GM23338 (cell line): ENCODE data around the gene SPECC1L. TPM values are rescaled to one million over a fixed set of nuclear protein-coding genes. Genes with fewer than 3 reads are reported as not detected.

Experiments
- ATAC-seq: fragments of 200-7000 bp; cut with Tn5 transposase; 3 replicates; pipeline ENCODE4 v1.9.1; 2020
- DNase-seq: peaks from one replicate; pipeline ENCODE4 v3.0.0-alpha.2; 2015; ENCODE audit warnings: low spot score
- H2AFZ ChIP-seq: fragments of 200-600 bp; sonication (generic); 2 replicates; pipeline ENCODE4 v1.8.0; 2016; ENCODE audit warnings: antibody characterized with exemption, mild to moderate bottlenecking, moderate library complexity
- H3F3A ChIP-seq: fragments of 200-600 bp; sonication (generic); replicated peaks from 2 replicates; pipeline ENCODE4 v1.8.0; 2017; ENCODE audit warnings: antibody characterized with exemption, mixed run types, low read depth
- H3K27ac ChIP-seq: fragments of 200-600 bp; sonication (generic); 2 replicates; pipeline ENCODE4 v1.6.1; 2016; ENCODE audit warnings: low read depth
- H3K27me3 ChIP-seq: fragments of 200-600 bp; sonication (generic); 2 replicates; pipeline ENCODE4 v1.8.0; 2016; ENCODE audit warnings: mild to moderate bottlenecking, mixed run types, moderate library complexity; ENCODE audit not compliant: insufficient read depth
- H3K36me3 ChIP-seq: fragments of 200-600 bp; sonication (generic); 2 replicates; pipeline ENCODE4 v1.8.0; 2016; ENCODE audit warnings: mild to moderate bottlenecking; ENCODE audit not compliant: insufficient read depth
- H3K4me1 ChIP-seq: fragments of 200-600 bp; sonication (generic); 2 replicates; pipeline ENCODE4 v1.8.0; 2016; ENCODE audit warnings: mild to moderate bottlenecking, moderate library complexity; ENCODE audit not compliant: insufficient read depth
- H3K4me2 ChIP-seq: fragments of 200-600 bp; sonication (generic); 2 replicates; pipeline ENCODE4 v1.7.1; 2017; ENCODE audit warnings: mixed run types
- H3K4me3 ChIP-seq: fragments of 200-600 bp; sonication (generic); 2 replicates; pipeline ENCODE4 v1.6.1; 2016; ENCODE audit warnings: mixed run types
- H3K79me2 ChIP-seq: fragments of 200-600 bp; sonication (generic); replicated peaks from 2 replicates; pipeline ENCODE4 v1.8.0; 2017; ENCODE audit warnings: mild to moderate bottlenecking; ENCODE audit not compliant: insufficient read depth
- H3K9me2 ChIP-seq: fragments of 200-600 bp; sonication (generic); 2 replicates; pipeline ENCODE4 v1.8.0; 2017; ENCODE audit not compliant: insufficient read depth
- H4K20me1 ChIP-seq: fragments of 200-600 bp; sonication (generic); replicated peaks from 2 replicates; pipeline ENCODE4 v1.8.0; 2017; ENCODE audit warnings: mild to moderate bottlenecking; ENCODE audit not compliant: insufficient read depth
- H3K27ac Mint-ChIP-seq: 2 replicates; pipeline ENCODE4 v1.8.0; 2020; ENCODE audit warnings: inconsistent platforms, mild to moderate bottlenecking, moderate library complexity, mixed read lengths
- H3K27me3 Mint-ChIP-seq: 3 replicates; pipeline ENCODE4 v1.8.0; 2022; ENCODE audit warnings: low read depth, mild to moderate bottlenecking, moderate library complexity, mixed read lengths, inconsistent platforms; ENCODE audit not compliant: insufficient read depth, poor library complexity
- H3K36me3 Mint-ChIP-seq: 3 replicates; pipeline ENCODE4 v1.8.0; 2021; ENCODE audit warnings: low read depth, mild to moderate bottlenecking, inconsistent platforms, moderate library complexity, mixed read lengths
- H3K4me1 Mint-ChIP-seq: 3 replicates; pipeline ENCODE4 v1.8.0; 2020; ENCODE audit warnings: mild to moderate bottlenecking, inconsistent platforms, mixed read lengths
- H3K4me3 Mint-ChIP-seq: 3 replicates; pipeline ENCODE4 v1.8.0; 2021; ENCODE audit warnings: moderate library complexity, mild to moderate bottlenecking, inconsistent platforms, mixed read lengths
- H3K9me3 Mint-ChIP-seq: 3 replicates; pipeline ENCODE4 v1.8.0; 2020; ENCODE audit warnings: moderate library complexity, mild to moderate bottlenecking, inconsistent platforms, mixed read lengths
- ETS1 ChIP-seq: IDR thresholded peaks from 2 replicates; pipeline ENCODE4 v1.6.1; 2016; ENCODE audit warnings: antibody characterized with exemption
- JUNB ChIP-seq: IDR thresholded peaks from one replicate; pipeline ENCODE4 v1.6.1; 2016; ENCODE audit warnings: antibody characterized with exemption; ENCODE audit not compliant: unreplicated experiment
- STAT1 ChIP-seq: IDR thresholded peaks from one replicate; pipeline ENCODE4 v1.6.1; 2016; ENCODE audit warnings: antibody characterized with exemption; ENCODE audit not compliant: unreplicated experiment
- ZNF114 ChIP-seq: fragments of 250-450 bp; sonication (Bioruptor Pico); IDR thresholded peaks from 2 replicates; pipeline ENCODE4 v1.5.0; 2020; ENCODE audit warnings: mild to moderate bottlenecking, moderate library complexity
- polyA plus RNA-seq: library from polyadenylated mRNA; unstranded; fragments of >200 nt; fragmentation: Nextera tagmentation; extraction: Ambion mirVana; gene quantifications from 2 replicates; pipeline ENCODE4 v1.2.1, GENCODE V29; 2016
- total RNA-seq: library from RNA; depleted of rRNA; stranded (reverse); fragments of >200 nt; shearing (Covaris generic); gene quantifications from 2 replicates; pipeline ENCODE4 v1.2.3, GENCODE V29; 2014
- TF ChIP-seq, protein P1 (sequence below): IDR thresholded peaks from one replicate; pipeline ENCODE4 v1.6.1; 2018; ENCODE audit warnings: antibody characterized with exemption; ENCODE audit not compliant: unreplicated experiment
- TF ChIP-seq, protein P2 (sequence below), 2 experiments: fragments of 200-600 bp in 1 of 2; sonication (generic) in 1 of 2; conservative IDR thresholded peaks; 2 replicates each; pipeline versions ENCODE4 v1.5.1 to v1.6.1; 2016 to 2017; ENCODE audit warnings: antibody characterized with exemption in 2 of 2, low read depth in 2 of 2, mild to moderate bottlenecking in 2 of 2, moderate library complexity in 1 of 2
- TF ChIP-seq, protein P3 (sequence below): fragments of 250-450 bp; sonication (Bioruptor Pico); IDR thresholded peaks from 2 replicates; pipeline ENCODE4 v1.5.0; 2020; ENCODE audit warnings: mild to moderate bottlenecking, moderate library complexity

The SPECC1L gene
- total and polyA plus RNA-seq, 2 experiments from 2014 or later: 24.3 to 44.7 TPM

- Histone ChIP-seq H3K4me2 (no peak overlapping the region), H2AFZ (no peak overlapping the region), H3K4me1 (no peaks in the 10 kb centered on the region), H3K27me3 (no peaks in the 10 kb centered on the region), H3F3A (no peaks in the 10 kb centered on the region), H3K79me2 (no peaks in the 10 kb centered on the region; the same call in none of the 2 replicates), H4K20me1 (peaks cover 13% of the 10 kb centered on the region; the same call in 1 of the 2 replicates), H3K9me2 (no peaks in the 10 kb centered on the region), H3K27ac (no peak overlapping the region), H3K36me3 (peaks cover 23% of the 10 kb centered on the region), H3K4me3 (no peak overlapping the region)
- TF ChIP-seq, protein P1, sequence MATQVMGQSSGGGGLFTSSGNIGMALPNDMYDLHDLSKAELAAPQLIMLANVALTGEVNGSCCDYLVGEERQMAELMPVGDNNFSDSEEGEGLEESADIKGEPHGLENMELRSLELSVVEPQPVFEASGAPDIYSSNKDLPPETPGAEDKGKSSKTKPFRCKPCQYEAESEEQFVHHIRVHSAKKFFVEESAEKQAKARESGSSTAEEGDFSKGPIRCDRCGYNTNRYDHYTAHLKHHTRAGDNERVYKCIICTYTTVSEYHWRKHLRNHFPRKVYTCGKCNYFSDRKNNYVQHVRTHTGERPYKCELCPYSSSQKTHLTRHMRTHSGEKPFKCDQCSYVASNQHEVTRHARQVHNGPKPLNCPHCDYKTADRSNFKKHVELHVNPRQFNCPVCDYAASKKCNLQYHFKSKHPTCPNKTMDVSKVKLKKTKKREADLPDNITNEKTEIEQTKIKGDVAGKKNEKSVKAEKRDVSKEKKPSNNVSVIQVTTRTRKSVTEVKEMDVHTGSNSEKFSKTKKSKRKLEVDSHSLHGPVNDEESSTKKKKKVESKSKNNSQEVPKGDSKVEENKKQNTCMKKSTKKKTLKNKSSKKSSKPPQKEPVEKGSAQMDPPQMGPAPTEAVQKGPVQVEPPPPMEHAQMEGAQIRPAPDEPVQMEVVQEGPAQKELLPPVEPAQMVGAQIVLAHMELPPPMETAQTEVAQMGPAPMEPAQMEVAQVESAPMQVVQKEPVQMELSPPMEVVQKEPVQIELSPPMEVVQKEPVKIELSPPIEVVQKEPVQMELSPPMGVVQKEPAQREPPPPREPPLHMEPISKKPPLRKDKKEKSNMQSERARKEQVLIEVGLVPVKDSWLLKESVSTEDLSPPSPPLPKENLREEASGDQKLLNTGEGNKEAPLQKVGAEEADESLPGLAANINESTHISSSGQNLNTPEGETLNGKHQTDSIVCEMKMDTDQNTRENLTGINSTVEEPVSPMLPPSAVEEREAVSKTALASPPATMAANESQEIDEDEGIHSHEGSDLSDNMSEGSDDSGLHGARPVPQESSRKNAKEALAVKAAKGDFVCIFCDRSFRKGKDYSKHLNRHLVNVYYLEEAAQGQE: no peak
- TF ChIP-seq ZNF114 (CRISPR knock-in tag): no peak
- no peak for TF ChIP-seq JUNB
- no peak for TF ChIP-seq ETS1
- TF ChIP-seq, protein P2, sequence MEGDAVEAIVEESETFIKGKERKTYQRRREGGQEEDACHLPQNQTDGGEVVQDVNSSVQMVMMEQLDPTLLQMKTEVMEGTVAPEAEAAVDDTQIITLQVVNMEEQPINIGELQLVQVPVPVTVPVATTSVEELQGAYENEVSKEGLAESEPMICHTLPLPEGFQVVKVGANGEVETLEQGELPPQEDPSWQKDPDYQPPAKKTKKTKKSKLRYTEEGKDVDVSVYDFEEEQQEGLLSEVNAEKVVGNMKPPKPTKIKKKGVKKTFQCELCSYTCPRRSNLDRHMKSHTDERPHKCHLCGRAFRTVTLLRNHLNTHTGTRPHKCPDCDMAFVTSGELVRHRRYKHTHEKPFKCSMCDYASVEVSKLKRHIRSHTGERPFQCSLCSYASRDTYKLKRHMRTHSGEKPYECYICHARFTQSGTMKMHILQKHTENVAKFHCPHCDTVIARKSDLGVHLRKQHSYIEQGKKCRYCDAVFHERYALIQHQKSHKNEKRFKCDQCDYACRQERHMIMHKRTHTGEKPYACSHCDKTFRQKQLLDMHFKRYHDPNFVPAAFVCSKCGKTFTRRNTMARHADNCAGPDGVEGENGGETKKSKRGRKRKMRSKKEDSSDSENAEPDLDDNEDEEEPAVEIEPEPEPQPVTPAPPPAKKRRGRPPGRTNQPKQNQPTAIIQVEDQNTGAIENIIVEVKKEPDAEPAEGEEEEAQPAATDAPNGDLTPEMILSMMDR (conservative IDR thresholded peaks at IDR 0.05; ENCODE audit: low read depth in 2 of 2): no peak
- TF ChIP-seq STAT1: no peak
- Mint-ChIP-seq H3K4me1 (no peaks in the 10 kb centered on the region), H3K27ac (no peak overlapping the region), H3K9me3 (peaks cover 10% of the 10 kb centered on the region; the same call in 2 of the 3 replicates), H3K4me3 (no peak overlapping the region), H3K27me3 (peaks cover 6% of the 10 kb centered on the region), H3K36me3 (peaks cover 44% of the 10 kb centered on the region)
- no peak for DNase-seq
- ATAC-seq: no peak
Observed at GRCh38 chr22:24357547-24357946, 86.9 kb downstream of the SPECC1L start.

DNA sequence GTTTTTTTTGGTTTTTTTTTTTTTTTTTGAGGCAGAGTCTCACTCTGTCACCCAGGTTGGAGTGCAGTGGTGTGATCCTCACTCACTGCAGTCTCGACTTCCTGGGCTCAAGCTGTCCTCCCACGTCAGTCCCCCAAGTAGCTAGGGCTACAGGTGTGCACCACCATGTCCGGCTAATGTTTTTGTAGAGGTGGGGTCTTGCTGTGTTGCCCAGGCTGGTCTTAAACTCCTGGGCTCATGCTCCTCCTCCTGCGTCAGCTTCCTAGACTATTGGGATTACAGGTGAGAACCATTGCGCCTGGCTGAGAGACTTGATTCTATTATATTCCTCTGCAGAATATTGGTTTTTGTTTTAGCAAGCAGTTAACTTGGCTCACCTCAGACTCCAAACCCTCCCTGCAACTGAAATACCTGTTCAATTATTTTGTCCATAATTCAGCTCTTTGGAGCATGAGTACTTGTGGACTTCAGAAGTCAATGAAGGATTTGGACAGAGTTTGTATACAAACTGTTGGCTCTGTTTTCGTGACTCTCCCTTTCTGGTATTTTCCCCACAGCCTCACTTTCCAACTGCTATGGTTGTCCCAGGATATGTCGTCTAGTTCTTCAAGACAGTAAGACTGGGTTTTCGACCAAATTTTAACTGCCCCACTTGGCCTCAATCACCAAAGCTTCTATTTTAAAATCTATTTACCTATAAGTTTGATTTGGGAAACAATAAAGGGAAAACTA, 87.6 kb downstream of the SPECC1L start:
- Histone ChIP-seq H3K36me3 (peaks cover 19% of the 10 kb centered on the region), H3K4me1 (no peaks in the 10 kb centered on the region), H3F3A (no peaks in the 10 kb centered on the region), H3K79me2 (no peaks in the 10 kb centered on the region; the same call in 1 of the 2 replicates), H3K4me3 (no peak overlapping the region), H3K27ac (no peak overlapping the region), H2AFZ (no peak overlapping the region), H3K27me3 (no peaks in the 10 kb centered on the region), H3K4me2 (no peak overlapping the region), H4K20me1 (peaks cover 13% of the 10 kb centered on the region; the same call in 1 of the 2 replicates), H3K9me2 (no peaks in the 10 kb centered on the region)
- DNase-seq: no peak
- Mint-ChIP-seq H3K9me3 (peaks cover 4% of the 10 kb centered on the region; the same call in 2 of the 3 replicates), H3K4me1 (no peaks in the 10 kb centered on the region), H3K4me3 (no peak overlapping the region), H3K27ac (no peak overlapping the region), H3K27me3 (peaks cover 6% of the 10 kb centered on the region), H3K36me3 (peaks cover 43% of the 10 kb centered on the region)
- ATAC-seq: no peak
- TF ChIP-seq, protein P3, sequence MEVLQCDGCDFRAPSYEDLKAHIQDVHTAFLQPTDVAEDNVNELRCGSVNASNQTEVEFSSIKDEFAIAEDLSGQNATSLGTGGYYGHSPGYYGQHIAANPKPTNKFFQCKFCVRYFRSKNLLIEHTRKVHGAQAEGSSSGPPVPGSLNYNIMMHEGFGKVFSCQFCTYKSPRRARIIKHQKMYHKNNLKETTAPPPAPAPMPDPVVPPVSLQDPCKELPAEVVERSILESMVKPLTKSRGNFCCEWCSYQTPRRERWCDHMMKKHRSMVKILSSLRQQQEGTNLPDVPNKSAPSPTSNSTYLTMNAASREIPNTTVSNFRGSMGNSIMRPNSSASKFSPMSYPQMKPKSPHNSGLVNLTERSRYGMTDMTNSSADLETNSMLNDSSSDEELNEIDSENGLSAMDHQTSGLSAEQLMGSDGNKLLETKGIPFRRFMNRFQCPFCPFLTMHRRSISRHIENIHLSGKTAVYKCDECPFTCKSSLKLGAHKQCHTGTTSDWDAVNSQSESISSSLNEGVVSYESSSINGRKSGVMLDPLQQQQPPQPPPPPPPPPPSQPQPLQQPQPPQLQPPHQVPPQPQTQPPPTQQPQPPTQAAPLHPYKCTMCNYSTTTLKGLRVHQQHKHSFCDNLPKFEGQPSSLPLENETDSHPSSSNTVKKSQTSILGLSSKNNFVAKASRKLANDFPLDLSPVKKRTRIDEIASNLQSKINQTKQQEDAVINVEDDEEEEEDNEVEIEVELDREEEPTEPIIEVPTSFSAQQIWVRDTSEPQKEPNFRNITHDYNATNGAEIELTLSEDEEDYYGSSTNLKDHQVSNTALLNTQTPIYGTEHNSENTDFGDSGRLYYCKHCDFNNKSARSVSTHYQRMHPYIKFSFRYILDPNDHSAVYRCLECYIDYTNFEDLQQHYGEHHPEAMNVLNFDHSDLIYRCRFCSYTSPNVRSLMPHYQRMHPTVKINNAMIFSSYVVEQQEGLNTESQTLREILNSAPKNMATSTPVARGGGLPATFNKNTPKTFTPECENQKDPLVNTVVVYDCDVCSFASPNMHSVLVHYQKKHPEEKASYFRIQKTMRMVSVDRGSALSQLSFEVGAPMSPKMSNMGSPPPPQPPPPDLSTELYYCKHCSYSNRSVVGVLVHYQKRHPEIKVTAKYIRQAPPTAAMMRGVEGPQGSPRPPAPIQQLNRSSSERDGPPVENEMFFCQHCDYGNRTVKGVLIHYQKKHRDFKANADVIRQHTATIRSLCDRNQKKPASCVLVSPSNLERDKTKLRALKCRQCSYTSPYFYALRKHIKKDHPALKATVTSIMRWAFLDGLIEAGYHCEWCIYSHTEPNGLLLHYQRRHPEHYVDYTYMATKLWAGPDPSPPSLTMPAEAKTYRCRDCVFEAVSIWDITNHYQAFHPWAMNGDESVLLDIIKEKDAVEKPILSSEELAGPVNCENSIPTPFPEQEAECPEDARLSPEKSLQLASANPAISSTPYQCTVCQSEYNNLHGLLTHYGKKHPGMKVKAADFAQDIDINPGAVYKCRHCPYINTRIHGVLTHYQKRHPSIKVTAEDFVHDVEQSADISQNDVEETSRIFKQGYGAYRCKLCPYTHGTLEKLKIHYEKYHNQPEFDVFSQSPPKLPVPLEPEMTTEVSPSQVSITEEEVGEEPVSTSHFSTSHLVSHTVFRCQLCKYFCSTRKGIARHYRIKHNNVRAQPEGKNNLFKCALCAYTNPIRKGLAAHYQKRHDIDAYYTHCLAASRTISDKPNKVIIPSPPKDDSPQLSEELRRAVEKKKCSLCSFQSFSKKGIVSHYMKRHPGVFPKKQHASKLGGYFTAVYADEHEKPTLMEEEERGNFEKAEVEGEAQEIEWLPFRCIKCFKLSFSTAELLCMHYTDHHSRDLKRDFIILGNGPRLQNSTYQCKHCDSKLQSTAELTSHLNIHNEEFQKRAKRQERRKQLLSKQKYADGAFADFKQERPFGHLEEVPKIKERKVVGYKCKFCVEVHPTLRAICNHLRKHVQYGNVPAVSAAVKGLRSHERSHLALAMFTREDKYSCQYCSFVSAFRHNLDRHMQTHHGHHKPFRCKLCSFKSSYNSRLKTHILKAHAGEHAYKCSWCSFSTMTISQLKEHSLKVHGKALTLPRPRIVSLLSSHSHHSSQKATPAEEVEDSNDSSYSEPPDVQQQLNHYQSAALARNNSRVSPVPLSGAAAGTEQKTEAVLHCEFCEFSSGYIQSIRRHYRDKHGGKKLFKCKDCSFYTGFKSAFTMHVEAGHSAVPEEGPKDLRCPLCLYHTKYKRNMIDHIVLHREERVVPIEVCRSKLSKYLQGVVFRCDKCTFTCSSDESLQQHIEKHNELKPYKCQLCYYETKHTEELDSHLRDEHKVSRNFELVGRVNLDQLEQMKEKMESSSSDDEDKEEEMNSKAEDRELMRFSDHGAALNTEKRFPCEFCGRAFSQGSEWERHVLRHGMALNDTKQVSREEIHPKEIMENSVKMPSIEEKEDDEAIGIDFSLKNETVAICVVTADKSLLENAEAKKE (CRISPR knock-in tag): no peak
- no peak for TF ChIP-seq STAT1
